Thyroid gland (tissue), 4 donors: ENCODE results near the gene CTSH. TPM values are rescaled to one million over a fixed set of nuclear protein-coding genes. Genes with fewer than 3 reads are reported as not detected.

Experiments
- DNase-seq, 2 donors: peaks; one replicate each; pipeline ENCODE4 v3.0.0-alpha.2; 2019
- H3K27ac ChIP-seq, 3 donors: fragments of 200-600 bp; sonication (generic); 1 replicate in 2 of 3; 2 replicates in 1 of 3; pipeline ENCODE4 v1.5.1; 2016 to 2019; ENCODE audit warnings: mild to moderate bottlenecking in 1 of 3, moderate library complexity in 1 of 3
- H3K27me3 ChIP-seq: fragments of 200-600 bp; sonication (generic); one replicate; pipeline ENCODE4 v1.5.1; 2019
- H3K36me3 ChIP-seq, 2 donors: fragments of 200-600 bp; sonication (generic); one replicate each; pipeline ENCODE4 v1.5.1; 2016 to 2019
- H3K4me1 ChIP-seq, 2 donors: fragments of 200-600 bp; sonication (generic); one replicate each; pipeline ENCODE4 v1.5.1; 2017 to 2019
- H3K4me3 ChIP-seq, 3 donors: fragments of 200-600 bp; sonication (generic); replicated peaks in 1 of 3; 1 replicate in 2 of 3; 2 replicates in 1 of 3; pipeline ENCODE4 v1.5.1; 2016; ENCODE audit warnings: mild to moderate bottlenecking in 1 of 3
- H3K9me3 ChIP-seq: fragments of 200-600 bp; sonication (generic); one replicate; pipeline ENCODE4 v1.5.1; 2017
- POLR2A ChIP-seq, 2 donors: fragments of 450-650 bp; IDR thresholded peaks; one replicate each; pipeline ENCODE4 v1.6.1; 2017; ENCODE audit warnings: antibody characterized with exemption in 2 of 2, mild to moderate bottlenecking in 2 of 2, moderate library complexity in 1 of 2
- WGBS, 2 donors: methylation state at CpG; one replicate each; pipeline ENCODE4 v1.1.5; 2017; 5-methylcytosine and 5-hydroxymethylcytosine counted together
- intact Hi-C: fragments of 100-400 bp; cut with DNase I; formaldehyde crosslinking; loops from one replicate; pipeline ENCODE4 v1.15.1; 2023
- total RNA-seq, 4 donors: library from RNA; depleted of rRNA; stranded (reverse); fragments of >200 nt; gene quantifications; one replicate each; pipeline ENCODE4 v1.2.3, GENCODE V29; 2016
- TF ChIP-seq, protein P1 (sequence below), 6 experiments: fragments of 200-600 bp in 3 of 6; fragments of 450-650 bp in 3 of 6; sonication (generic) in 3 of 6; IDR thresholded peaks; one replicate each; pipeline ENCODE4 v1.5.1; 2016 to 2019; ENCODE audit warnings: antibody characterized with exemption in 6 of 6, mild to moderate bottlenecking in 2 of 6, inconsistent platforms in 1 of 6, moderate library complexity in 1 of 6

CTSH gene
- total RNA-seq, 4 donors from 2014 or later: 91.1 to 123 (median 110) TPM

DNA sequence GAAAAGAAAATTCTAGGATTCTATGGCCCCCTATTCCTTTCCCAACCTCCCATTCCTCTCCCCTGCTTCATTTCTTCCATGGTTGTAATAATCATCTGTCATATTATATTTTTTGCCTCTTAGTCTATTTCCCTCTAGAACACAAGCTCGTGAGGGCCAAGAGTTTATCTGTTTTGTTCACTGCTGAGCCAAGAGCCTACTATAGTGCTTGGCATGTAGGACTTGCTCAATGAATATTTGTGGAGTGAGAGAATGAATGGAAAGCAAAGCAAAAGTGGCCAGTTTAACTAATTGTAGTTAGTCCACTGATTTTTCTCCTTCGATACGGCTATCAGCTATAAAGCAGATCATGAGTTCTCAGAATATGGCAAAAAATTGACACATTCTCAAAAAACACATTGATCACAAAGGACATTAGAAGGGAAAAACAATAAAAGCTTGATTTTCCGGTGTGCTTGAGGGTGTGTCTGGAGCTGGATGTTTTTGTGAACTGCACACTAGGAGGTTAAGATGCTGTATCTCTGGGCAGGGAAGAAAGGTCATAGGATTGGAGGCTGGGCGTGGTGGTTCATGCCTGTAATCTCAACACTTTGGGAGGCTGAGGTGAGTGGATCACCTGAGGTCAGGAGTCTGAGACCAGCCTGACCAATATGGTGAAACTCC, 25.0 kb upstream of the CTSH start:
- WGBS, 2 donors: 85 to 89% methylated on average over 5 of the region's 5 CpGs
- Histone ChIP-seq H3K9me3 (no peaks in the 10 kb centered on the region), H3K36me3 (no peaks in the 10 kb centered on the region), H3K4me3 (no peak overlapping the region), H3K27ac (no peak overlapping the region), H3K27me3 (no peaks in the 10 kb centered on the region), H3K4me1 (peaks cover 0 to 8% of the 10 kb centered on the region in 2 donors)
- TF ChIP-seq POLR2A (IDR thresholded peaks at IDR 0.05): no peak
- TF ChIP-seq, protein P1, sequence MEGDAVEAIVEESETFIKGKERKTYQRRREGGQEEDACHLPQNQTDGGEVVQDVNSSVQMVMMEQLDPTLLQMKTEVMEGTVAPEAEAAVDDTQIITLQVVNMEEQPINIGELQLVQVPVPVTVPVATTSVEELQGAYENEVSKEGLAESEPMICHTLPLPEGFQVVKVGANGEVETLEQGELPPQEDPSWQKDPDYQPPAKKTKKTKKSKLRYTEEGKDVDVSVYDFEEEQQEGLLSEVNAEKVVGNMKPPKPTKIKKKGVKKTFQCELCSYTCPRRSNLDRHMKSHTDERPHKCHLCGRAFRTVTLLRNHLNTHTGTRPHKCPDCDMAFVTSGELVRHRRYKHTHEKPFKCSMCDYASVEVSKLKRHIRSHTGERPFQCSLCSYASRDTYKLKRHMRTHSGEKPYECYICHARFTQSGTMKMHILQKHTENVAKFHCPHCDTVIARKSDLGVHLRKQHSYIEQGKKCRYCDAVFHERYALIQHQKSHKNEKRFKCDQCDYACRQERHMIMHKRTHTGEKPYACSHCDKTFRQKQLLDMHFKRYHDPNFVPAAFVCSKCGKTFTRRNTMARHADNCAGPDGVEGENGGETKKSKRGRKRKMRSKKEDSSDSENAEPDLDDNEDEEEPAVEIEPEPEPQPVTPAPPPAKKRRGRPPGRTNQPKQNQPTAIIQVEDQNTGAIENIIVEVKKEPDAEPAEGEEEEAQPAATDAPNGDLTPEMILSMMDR (IDR thresholded peaks at IDR 0.05): no peak
- intact Hi-C loops: no loop called here
- DNase-seq: no peak

DNA sequence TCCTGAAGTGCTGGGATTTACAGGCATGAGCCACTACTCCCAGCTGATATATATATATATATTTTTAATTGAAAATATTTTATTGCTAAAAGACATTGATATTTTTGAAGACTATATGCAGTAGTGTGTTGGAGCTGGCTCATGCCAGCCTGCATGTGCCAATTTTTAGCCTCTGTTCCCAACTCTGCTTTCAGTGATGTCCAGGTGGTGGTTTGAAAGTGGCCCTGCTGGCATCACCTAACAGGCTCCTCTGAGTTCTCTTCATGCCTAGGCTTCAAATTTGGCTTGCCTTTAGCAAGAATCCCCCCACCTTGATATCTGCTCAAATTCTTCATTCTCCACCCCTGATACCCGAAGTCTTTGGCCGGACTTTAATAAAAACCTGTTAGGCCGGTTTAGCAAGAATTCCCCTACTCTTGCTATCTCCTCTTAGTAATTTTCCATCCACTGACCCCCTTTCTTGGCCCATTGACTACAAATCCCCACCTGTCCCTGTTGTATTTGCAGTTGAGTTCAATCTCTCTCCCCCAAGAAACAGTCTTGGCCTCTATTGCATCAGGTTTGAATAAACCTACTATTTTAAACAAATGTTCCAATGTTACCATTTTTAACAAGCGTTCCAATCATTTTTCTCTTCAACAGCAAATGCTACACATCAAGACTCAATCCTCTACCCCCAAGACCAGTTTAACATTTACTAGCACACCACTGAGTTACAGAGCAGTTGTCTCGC, 23.9 kb upstream of the CTSH start:
- Histone ChIP-seq H3K27me3 (no peaks in the 10 kb centered on the region), H3K4me1 (peaks cover 0 to 8% of the 10 kb centered on the region in 2 donors), H3K4me3 (no peak overlapping the region), H3K27ac (no peak overlapping the region), H3K9me3 (no peaks in the 10 kb centered on the region), H3K36me3 (no peaks in the 10 kb centered on the region)
- TF ChIP-seq, protein P1 (IDR thresholded peaks at IDR 0.05): no peak
- no peak for TF ChIP-seq POLR2A (IDR thresholded peaks at IDR 0.05)
- intact Hi-C loops: no loop called here
- peak; percentile 12 to 23 for DNase-seq
- 66 to 69% methylated on average over 5 of the region's 5 CpGs for WGBS, 2 donors

DNA sequence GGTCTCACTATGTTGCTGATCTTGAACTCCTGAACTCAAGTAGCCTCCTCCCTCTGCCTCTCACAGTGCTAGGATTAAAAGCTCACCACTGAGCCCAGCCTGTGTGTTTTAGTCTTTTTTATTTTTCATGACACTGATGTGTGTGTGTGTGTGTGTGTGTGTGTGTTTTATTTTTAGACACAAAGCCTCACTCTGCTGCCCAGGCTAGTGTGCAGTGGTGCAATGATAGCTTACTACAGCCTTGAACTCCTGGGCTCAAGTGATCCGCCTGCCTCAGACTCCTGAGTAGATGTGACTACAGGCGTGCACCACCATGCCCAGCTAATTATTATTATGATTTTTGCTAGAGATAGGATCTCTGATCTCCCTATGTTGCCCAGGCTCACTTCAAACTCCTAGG, 23.3 kb upstream of the CTSH start:
- peak in 1 of 2 donors; percentile 19 for DNase-seq
- intact Hi-C loops: no loop called here
- no peak for TF ChIP-seq POLR2A (IDR thresholded peaks at IDR 0.05)
- TF ChIP-seq, protein P1 (IDR thresholded peaks at IDR 0.05): no peak
- Histone ChIP-seq H3K9me3 (no peaks in the 10 kb centered on the region), H3K27ac (no peak overlapping the region), H3K36me3 (no peaks in the 10 kb centered on the region), H3K4me3 (no peak overlapping the region), H3K27me3 (no peaks in the 10 kb centered on the region), H3K4me1 (peaks cover 0 to 8% of the 10 kb centered on the region in 2 donors)
- WGBS, 2 donors: 81 to 100% methylated on average over 2 of the region's 2 CpGs

DNA sequence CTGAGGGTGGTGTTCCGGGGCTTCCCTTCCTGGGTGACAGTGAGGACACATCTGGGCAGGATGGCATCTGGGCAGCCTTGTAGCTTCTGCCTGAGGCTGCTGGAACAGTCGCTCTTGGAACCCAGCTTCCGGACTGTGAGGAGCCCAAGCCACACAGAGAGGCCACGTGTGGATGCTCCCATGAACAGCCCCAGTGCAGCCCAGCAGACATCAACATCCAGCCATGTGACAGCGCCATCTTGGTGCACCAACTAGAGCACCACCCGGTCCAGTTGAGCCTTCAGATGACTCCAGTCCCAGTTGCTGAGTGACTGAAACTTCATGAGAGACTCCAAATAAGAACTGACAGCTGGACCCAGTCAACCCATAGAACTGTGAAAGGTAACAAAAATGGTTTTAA, 15.5 kb upstream of the CTSH start:
- no peak overlapping the region for H3K4me3 ChIP-seq
- no peaks in the 10 kb centered on the region for H3K27me3 ChIP-seq
- no peaks in the 10 kb centered on the region for H3K4me1 ChIP-seq
- no peaks in the 10 kb centered on the region for H3K9me3 ChIP-seq
- intact Hi-C loops: no loop called here
- DNase-seq: no peak
- TF ChIP-seq, protein P1 (IDR thresholded peaks at IDR 0.05): no peak
- no peak for TF ChIP-seq POLR2A (IDR thresholded peaks at IDR 0.05)
- H3K27ac ChIP-seq: no peak overlapping the region
- 92 to 97% methylated on average over 5 to 6 of the region's 6 CpGs for WGBS, 2 donors
- H3K36me3 ChIP-seq: no peaks in the 10 kb centered on the region

DNA sequence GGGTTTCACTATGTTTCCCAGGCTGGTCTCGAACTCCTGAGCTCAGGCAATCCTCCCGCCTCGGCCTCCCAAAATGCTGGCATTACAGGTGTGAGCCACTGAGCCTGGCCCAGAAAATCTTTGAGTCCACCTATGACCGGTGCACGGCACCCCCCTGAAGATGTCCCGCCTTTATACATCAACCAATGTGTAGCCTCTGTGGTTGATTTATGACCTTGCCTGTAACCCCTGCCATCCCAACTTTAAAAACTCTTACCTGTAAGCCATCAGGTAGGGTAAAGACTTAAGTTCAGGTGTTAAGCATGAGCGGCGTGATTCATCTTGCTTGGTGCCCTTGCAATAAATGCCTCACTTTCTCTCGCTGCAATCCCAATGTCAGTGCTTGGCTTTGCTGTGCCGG, 14.5 kb upstream of the CTSH start:
- H3K9me3 ChIP-seq: no peaks in the 10 kb centered on the region
- no peak for TF ChIP-seq POLR2A (IDR thresholded peaks at IDR 0.05)
- TF ChIP-seq, protein P1 (IDR thresholded peaks at IDR 0.05): no peak
- no peaks in the 10 kb centered on the region for H3K36me3 ChIP-seq
- no peak overlapping the region for H3K4me3 ChIP-seq
- DNase-seq: no peak
- intact Hi-C loops: no loop called here
- 95 to 97% methylated on average over 10 of the region's 10 CpGs for WGBS, 2 donors
- no peak overlapping the region for H3K27ac ChIP-seq
- no peaks in the 10 kb centered on the region for H3K27me3 ChIP-seq
- no peaks in the 10 kb centered on the region for H3K4me1 ChIP-seq
